ENCODE results near the gene SLC25A24.
"Not testable (repeated sequence)": the region's sequence is repeated elsewhere in the genome, so short reads cannot be mapped to it uniquely, and the experiment has no call there.

The SLC25A24 gene

GRCh38 chr1:108140177-108140576 is 60.0 kb downstream of the SLC25A24 start:
- DNase-seq: no peak
- ATAC-seq: no peak

GRCh38 chr1:108139555-108139954 is 60.6 kb downstream of the SLC25A24 start:
- DNase-seq, ATAC-seq: not testable (repeated sequence)

GRCh38 chr1:108133148-108133547 is 67.0 kb downstream of the SLC25A24 start:
- ATAC-seq, DNase-seq: not testable (repeated sequence)

- not testable (repeated sequence) for ATAC-seq, DNase-seq
These were observed 67.8 kb downstream of the SLC25A24 start for GRCh38 chr1:108132367-108132766.

- not testable (repeated sequence) for DNase-seq, ATAC-seq
These were observed 68.9 kb downstream of the SLC25A24 start for GRCh38 chr1:108131281-108131680.

- no peak for DNase-seq
These were observed 69.3 kb downstream of the SLC25A24 start for GRCh38 chr1:108130794-108131193.

GRCh38 chr1:108129999-108130398 is 70.1 kb downstream of the SLC25A24 start:
- ATAC-seq (no peak), DNase-seq (no peak)

More at GRCh38 chr1:108130794-108131193, 69.3 kb downstream of the SLC25A24 start:
- no peak for ATAC-seq

- ATAC-seq (peak; percentile 89), DNase-seq (peak; percentile 64)
These were observed 74.6 kb downstream of the SLC25A24 start for GRCh38 chr1:108125312-108126138.

GRCh38 chr1:108124622-108125311 is 75.4 kb downstream of the SLC25A24 start:
- ATAC-seq: no peak
- DNase-seq: no peak

GRCh38 chr1:108124023-108124422 is 76.1 kb downstream of the SLC25A24 start:
- DNase-seq (no peak), ATAC-seq (no peak)

GRCh38 chr1:108121358-108122143 is 78.6 kb downstream of the SLC25A24 start:
- ATAC-seq (no peak), DNase-seq (no peak)

GRCh38 chr1:108120163-108120562 is 80.0 kb downstream of the SLC25A24 start:
- no peak for DNase-seq
- ATAC-seq: no peak

GRCh38 chr1:108119500-108119899 is 80.6 kb downstream of the SLC25A24 start:
- no peak for ATAC-seq
- DNase-seq: no peak

GRCh38 chr1:108117945-108118902 is 81.9 kb downstream of the SLC25A24 start:
- no peak for DNase-seq
- ATAC-seq: no peak

GRCh38 chr1:108117237-108117636 is 82.9 kb downstream of the SLC25A24 start:
- DNase-seq: no peak
- ATAC-seq: no peak

- no peak for ATAC-seq
- DNase-seq: no peak
These were observed 86.0 kb downstream of the SLC25A24 start for GRCh38 chr1:108114033-108114599.

- no peak for ATAC-seq
- no peak for DNase-seq
These were observed 86.6 kb downstream of the SLC25A24 start for GRCh38 chr1:108113496-108113895.

- no peak for ATAC-seq
These were observed 90.7 kb downstream of the SLC25A24 start for GRCh38 chr1:108109295-108109973.

GRCh38 chr1:108108119-108108518 is 92.0 kb downstream of the SLC25A24 start:
- DNase-seq: no peak
- ATAC-seq: no peak

More at GRCh38 chr1:108109295-108109973, 90.7 kb downstream of the SLC25A24 start:
- no peak for DNase-seq

GRCh38 chr1:108107658-108108057 is 92.5 kb downstream of the SLC25A24 start:
- DNase-seq (peak; percentile 68), ATAC-seq (peak; percentile 100)

All from stimulated activated naive CD8-positive, alpha-beta T cell treated with anti-CD3 and anti-CD28 coated beads, Interleukin-15, Interleukin-2, amounts not matched to agents 100 U/mL and 50 U/mL, for 24 hours (primary cell).